Measurements from ENCODE around the gene ZNF687. TPM values are rescaled to one million over a fixed set of nuclear protein-coding genes. Genes with fewer than 3 reads are reported as not detected.
A peak's percentile ranks its signal among the peaks of the same experiment; 100 is the strongest.

ZNF687 gene
- total RNA-seq, 1 experiment from 2014 or later, result 26.4 TPM

- TF ChIP-seq CTCF (conservative IDR thresholded peaks at IDR 0.05; ENCODE audit: low read depth, low read length) (no peak), EZH2 (IDR thresholded peaks at IDR 0.05; ENCODE audit: borderline replicate concordance, low read depth, low read length, poor library complexity, severe bottlenecking) (no peak)
- peak overlapping the region; percentile 28 for H3K27ac ChIP-seq (ENCODE audit: low read depth, low read length, poor library complexity, severe bottlenecking)
- DNase-seq (ENCODE audit: low spot score), result no peak
- no TSS peak for BruUV-seq (replicated peaks)
- intact Hi-C loops (cut with micrococcal nuclease; ENCODE audit: unreplicated experiment), result no loop called here
- H3K4me3 ChIP-seq (ENCODE audit: low read depth, low read length, poor library complexity, severe bottlenecking), result no peak overlapping the region
- H3K27me3 ChIP-seq (replicated peaks; ENCODE audit: insufficient read depth, low read depth, low read length, poor library complexity), result no peaks in the 10 kb centered on the region
- no peaks in the 10 kb centered on the region for H3K4me1 ChIP-seq (ENCODE audit: insufficient read depth, low read length, poor library complexity, severe bottlenecking)
- CTCF ChIA-PET, result no interaction called here
- H3K36me3 ChIP-seq (ENCODE audit: insufficient read depth, low read length, poor library complexity, severe bottlenecking), result peaks cover 94% of the 10 kb centered on the region
- POLR2A ChIA-PET (ENCODE audit: low non-redundant PET), result interaction anchor here (0.6 kb wide), 1 partner anchor 665 kb away, joined by 3 read pairs; no protein-coding TSS in a partner anchor
- no peaks in the 10 kb centered on the region for H3K9me3 ChIP-seq (ENCODE audit: low read depth, low read length, poor library complexity, severe bottlenecking)
These were observed 38.3 kb upstream of the ZNF687 start for GRCh38 chr1:151243683-151244216.

- TF ChIP-seq CTCF (conservative IDR thresholded peaks at IDR 0.05; ENCODE audit: low read depth, low read length) (no peak), EZH2 (IDR thresholded peaks at IDR 0.05; ENCODE audit: borderline replicate concordance, low read depth, low read length, poor library complexity, severe bottlenecking) (no peak)
- no peaks in the 10 kb centered on the region for H3K27me3 ChIP-seq (replicated peaks; ENCODE audit: insufficient read depth, low read depth, low read length, poor library complexity)
- no peaks in the 10 kb centered on the region for H3K9me3 ChIP-seq (ENCODE audit: low read depth, low read length, poor library complexity, severe bottlenecking)
- no peaks in the 10 kb centered on the region for H3K4me1 ChIP-seq (ENCODE audit: insufficient read depth, low read length, poor library complexity, severe bottlenecking)
- H3K27ac ChIP-seq (ENCODE audit: low read depth, low read length, poor library complexity, severe bottlenecking), result no peak overlapping the region
- no peak overlapping the region for H3K4me3 ChIP-seq (ENCODE audit: low read depth, low read length, poor library complexity, severe bottlenecking)
- CTCF ChIA-PET, result no interaction called here
- POLR2A ChIA-PET (ENCODE audit: low non-redundant PET), result interaction anchor here (0.6 kb wide), 1 partner anchor 76 kb away, joined by 4 read pairs; no protein-coding TSS in a partner anchor
- intact Hi-C loops (cut with micrococcal nuclease; ENCODE audit: unreplicated experiment), result no loop called here
- H3K36me3 ChIP-seq (ENCODE audit: insufficient read depth, low read length, poor library complexity, severe bottlenecking), result peaks cover 78% of the 10 kb centered on the region
- no TSS peak for BruUV-seq (replicated peaks)
- DNase-seq (ENCODE audit: low spot score), result no peak
These were observed 35.3 kb upstream of the ZNF687 start for GRCh38 chr1:151246786-151247185.

GRCh38 chr1:151251656-151252470 lies 30.2 kb upstream of the ZNF687 start:
- BruUV-seq (replicated peaks), result no TSS peak
- no peaks in the 10 kb centered on the region for H3K9me3 ChIP-seq (ENCODE audit: low read depth, low read length, poor library complexity, severe bottlenecking)
- no peak for TF ChIP-seq EZH2 (IDR thresholded peaks at IDR 0.05; ENCODE audit: borderline replicate concordance, low read depth, low read length, poor library complexity, severe bottlenecking)
- peak; percentile 94 for TF ChIP-seq CTCF (conservative IDR thresholded peaks at IDR 0.05; ENCODE audit: low read depth, low read length)
- no peak overlapping the region for H3K4me3 ChIP-seq (ENCODE audit: low read depth, low read length, poor library complexity, severe bottlenecking)
- H3K4me1 ChIP-seq (ENCODE audit: insufficient read depth, low read length, poor library complexity, severe bottlenecking), result peaks cover 5% of the 10 kb centered on the region
- peaks cover 28% of the 10 kb centered on the region for H3K36me3 ChIP-seq (ENCODE audit: insufficient read depth, low read length, poor library complexity, severe bottlenecking)
- ChIA-PET CTCF (interaction anchor here (0.5 to 1.2 kb wide), 6 partner anchors 28 to 230 kb away, joined by 3 to 6 read pairs (median 3); no protein-coding TSS in a partner anchor), POLR2A (ENCODE audit: low non-redundant PET) (interaction anchor here (0.5 kb wide), 1 partner anchor 45 kb away, joined by 3 read pairs; no protein-coding TSS in a partner anchor)
- DNase-seq (ENCODE audit: low spot score), result peak; percentile 88
- H3K27ac ChIP-seq (ENCODE audit: low read depth, low read length, poor library complexity, severe bottlenecking), result peak overlapping the region; percentile 30
- H3K27me3 ChIP-seq (replicated peaks; ENCODE audit: insufficient read depth, low read depth, low read length, poor library complexity), result no peaks in the 10 kb centered on the region
- intact Hi-C loops (cut with micrococcal nuclease; ENCODE audit: unreplicated experiment), result loop anchor here (1.0 to 10.0 kb wide), 2 partner anchors 54 to 157 kb away; partner anchors contain the start of gene PIP5K1A

Data from A673 (cell line).